Measurements from ENCODE around the gene KRTAP4-7.

DNA sequence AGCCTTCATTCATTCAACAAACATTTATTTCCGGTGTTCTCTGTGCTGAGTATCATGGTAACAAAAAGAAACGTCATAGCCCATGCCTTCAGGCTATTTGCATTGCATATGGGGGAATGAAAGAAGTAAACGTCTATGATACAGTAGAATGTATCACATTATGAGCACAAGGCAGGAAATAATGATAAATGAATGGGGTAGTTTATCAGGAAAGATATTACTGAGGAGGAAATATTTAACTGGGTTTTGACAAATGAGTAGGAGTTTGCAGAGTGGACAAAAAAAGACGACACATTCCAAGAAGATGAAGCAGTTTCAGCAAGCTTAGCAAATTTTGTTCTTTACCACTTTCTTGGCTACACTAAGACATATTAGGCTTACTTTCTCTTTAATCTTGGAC lies 1.3 kb upstream of the KRTAP4-7 start:
- TF ChIP-seq, protein P1, sequence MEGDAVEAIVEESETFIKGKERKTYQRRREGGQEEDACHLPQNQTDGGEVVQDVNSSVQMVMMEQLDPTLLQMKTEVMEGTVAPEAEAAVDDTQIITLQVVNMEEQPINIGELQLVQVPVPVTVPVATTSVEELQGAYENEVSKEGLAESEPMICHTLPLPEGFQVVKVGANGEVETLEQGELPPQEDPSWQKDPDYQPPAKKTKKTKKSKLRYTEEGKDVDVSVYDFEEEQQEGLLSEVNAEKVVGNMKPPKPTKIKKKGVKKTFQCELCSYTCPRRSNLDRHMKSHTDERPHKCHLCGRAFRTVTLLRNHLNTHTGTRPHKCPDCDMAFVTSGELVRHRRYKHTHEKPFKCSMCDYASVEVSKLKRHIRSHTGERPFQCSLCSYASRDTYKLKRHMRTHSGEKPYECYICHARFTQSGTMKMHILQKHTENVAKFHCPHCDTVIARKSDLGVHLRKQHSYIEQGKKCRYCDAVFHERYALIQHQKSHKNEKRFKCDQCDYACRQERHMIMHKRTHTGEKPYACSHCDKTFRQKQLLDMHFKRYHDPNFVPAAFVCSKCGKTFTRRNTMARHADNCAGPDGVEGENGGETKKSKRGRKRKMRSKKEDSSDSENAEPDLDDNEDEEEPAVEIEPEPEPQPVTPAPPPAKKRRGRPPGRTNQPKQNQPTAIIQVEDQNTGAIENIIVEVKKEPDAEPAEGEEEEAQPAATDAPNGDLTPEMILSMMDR (IDR thresholded peaks at IDR 0.05; ENCODE audit: poor library complexity) = no peak
- no peak for TF ChIP-seq EZH2 (IDR thresholded peaks at IDR 0.05; ENCODE audit: borderline replicate concordance)
